ENCODE results near the gene C2CD5.
"Not testable (repeated sequence)": the region's sequence is repeated elsewhere in the genome, so short reads cannot be mapped to it uniquely, and the experiment has no call there.

The C2CD5 gene

DNA sequence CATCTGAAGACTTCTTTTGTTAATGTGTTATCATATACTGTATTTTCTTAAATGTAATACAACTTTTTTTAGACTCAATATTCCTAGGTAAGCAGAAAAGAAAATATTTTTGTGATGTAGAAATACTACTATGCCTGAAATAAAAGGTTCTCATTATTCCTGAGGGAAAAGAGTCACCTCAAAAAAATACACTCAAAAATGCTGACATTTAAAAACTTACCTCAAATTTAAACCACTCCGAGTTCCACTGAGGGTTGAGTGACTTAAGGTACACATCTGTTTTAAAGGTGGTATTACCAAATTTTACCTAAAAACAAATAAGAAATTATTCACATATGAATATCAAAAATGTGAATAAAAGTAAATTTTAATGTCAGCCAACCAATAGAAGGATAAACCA, 9.3 kb downstream of the C2CD5 start:
- no peak for DNase-seq

- no peak for DNase-seq
Measured at GRCh38 chr12:22533155-22533554, 11.2 kb downstream of the C2CD5 start.

DNA sequence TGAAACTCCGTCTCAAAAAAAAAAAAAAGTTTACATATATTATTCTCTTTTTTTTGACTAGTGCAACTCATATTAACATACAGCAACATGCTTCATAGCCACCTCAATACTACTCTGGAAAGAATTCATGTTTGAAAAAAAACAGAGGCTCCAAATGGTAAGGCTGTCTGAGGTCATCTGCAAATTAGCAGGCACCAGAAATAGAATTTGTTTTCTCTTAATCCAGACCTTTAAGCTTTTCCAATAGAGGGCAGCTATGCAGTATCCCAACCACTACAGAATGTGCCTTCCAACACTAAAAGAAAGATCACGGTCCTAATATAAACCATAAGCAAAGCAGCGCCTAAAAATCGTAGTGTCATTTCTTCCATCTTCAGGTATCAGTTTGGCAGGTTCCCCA, 12.0 kb downstream of the C2CD5 start:
- no peak for DNase-seq

- no peak for DNase-seq
Measured at GRCh38 chr12:22531205-22531604, 13.1 kb downstream of the C2CD5 start.

GRCh38 chr12:22529281-22530060, 14.9 kb downstream of the C2CD5 start:
- no peak for DNase-seq

- no peak for DNase-seq
Measured at GRCh38 chr12:22527999-22528398, 16.3 kb downstream of the C2CD5 start.

DNA sequence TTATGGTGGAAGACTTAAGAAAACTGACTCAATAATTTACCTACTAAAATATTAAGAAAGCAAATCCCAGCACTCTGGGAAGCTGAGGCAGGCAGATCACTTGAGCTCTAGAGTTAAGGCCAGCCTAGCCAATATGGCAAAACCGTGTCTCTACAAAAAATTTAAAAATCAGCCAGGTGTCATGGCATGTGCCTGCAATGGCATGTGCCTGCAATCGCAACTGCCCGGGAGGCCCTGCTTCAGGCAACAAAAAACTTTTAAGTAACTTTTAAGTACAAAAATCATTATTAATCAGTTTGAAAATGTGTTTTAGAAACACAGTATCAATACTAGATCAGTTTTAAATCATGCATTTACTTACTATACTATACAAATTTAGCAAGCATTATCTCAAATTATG, 17.5 kb downstream of the C2CD5 start:
- no peak for DNase-seq

DNA sequence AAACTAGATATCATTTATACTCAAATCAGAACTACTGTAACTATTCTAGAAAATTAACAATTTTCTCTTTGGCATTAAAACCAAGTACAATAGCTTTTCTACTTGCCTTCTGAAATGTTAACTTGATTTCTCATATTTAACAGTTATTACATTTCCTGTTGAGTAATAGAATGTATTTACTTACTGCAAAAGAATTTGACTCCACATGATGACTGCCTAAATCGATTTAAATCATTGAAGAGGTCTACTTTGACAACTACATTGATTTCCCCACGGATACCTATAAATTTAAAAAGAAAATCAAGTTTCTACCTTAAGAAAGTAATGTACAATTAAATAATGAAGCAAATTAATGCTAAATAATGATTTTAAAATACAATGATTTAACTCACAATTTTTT, 18.9 kb downstream of the C2CD5 start:
- no peak for DNase-seq

GRCh38 chr12:22518998-22519397, 25.3 kb downstream of the C2CD5 start:
- DNase-seq: no peak

GRCh38 chr12:22518060-22518719, 26.2 kb downstream of the C2CD5 start:
- peak; percentile 12 for DNase-seq

- no peak for DNase-seq
Measured at GRCh38 chr12:22514875-22515274, 29.5 kb downstream of the C2CD5 start.

GRCh38 chr12:22505826-22506225, 38.5 kb downstream of the C2CD5 start:
- no peak for DNase-seq

DNA sequence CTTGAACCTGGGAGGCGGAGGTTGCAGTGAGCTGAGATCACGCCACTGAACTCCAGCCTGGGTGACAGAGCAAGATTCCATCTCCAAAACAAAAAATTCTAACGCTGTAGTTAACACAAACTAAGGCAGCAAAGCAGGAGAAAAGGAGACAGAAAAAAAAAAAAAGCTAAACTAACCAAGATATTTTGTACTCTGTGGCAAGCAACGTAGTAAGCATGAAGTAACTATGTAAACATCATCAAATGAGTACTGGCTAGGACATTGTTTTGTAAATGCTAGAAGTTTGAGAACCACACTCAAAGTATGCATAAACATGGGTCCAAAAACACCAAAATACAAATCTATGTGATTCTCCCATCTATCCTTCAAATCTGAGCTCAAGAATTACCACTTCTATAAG, 44.2 kb downstream of the C2CD5 start:
- DNase-seq: no peak

DNA sequence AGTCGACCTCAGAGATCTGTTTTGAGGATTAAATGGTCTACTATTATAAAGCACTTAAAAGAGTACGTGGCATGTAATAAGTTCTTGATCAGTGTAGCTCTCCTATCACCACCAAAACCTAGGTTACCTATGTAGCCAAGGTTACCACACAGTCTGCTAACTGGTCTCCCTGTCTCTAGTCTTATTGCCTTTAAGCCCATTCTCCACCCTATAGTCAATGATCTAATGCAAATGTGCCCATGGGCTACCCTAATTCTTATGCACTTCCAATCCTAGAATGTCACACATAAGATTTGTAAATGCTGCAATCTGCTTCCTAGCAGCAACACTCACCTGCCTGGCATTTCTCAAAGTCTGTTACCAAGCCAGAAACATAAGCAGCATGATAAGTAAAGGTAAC, 44.9 kb downstream of the C2CD5 start:
- DNase-seq: no peak

DNA sequence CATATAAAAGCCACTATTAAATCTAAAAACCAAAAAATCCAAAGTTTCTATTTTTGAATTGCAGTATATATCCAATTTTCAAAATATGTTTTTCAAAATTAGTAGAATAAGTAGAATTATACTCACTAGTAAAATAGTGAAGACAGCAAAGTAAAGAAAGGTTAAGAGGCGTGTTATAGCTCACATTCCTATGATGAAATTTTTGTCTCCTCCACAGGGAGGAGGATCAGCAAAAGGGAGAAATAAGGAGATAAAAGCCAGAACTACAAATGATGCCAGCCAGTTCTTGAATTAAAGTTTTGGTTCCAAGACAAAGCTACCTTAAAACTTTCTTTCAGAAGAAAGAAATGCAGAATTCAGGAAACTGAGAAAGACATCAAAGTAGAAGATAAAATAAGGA, 50.0 kb downstream of the C2CD5 start:
- DNase-seq: no peak

DNA sequence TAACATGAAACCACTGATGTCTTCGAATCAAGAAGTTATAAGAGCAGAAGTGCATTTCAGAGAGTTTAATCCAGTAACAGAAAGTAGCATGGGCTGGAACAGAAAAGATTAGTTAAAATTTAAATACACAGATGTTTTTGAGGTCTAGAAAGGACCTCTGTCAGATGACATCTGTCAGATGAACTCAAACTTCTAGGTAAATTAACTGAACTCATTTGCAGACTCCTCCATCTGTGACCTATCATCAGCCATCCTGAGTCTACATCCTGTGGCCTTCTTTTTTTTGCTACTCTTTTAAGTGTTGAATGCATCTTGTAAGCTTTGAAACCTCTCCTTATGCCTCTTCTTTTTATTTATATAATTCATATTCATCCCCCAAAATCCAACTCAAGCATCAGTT, 53.3 kb downstream of the C2CD5 start:
- DNase-seq: no peak

DNA sequence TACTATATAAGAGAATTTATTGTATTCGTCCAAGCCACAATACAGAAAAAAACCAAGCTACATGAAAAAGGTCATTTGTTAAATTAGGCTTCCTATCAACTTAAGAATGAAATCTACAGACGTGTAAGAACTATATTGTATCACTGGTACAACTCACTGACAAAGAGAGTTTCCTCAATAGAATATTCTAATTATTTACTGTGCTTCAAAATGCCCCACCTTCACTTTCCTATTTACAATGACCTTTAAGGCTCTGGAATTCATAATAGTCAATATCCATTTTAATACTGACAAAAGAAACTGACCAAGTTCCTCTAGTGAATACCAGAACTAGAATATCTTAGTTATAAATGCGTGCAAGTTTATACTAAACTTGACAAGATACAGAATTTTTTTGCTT, 55.9 kb downstream of the C2CD5 start:
- no peak for DNase-seq

DNA sequence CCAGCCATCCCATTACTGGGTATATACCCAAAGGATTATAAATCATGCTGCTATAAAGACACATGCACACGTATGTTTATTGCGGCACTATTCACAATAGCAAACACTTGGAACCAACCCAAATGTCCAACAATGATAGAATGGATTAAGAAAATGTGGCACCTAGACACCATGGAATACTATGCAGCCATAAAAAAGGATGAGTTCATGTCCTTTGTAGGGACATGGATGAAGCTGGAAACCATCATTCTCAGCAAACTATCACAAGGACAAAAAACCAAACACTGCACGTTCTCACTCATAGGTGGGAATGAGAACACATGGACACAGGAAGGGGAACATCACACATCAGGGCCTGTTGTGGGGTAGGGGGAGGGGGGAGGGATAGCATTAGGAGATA, 56.7 kb downstream of the C2CD5 start:
- not testable (repeated sequence) for DNase-seq

GRCh38 chr12:22481547-22482104, 62.7 kb downstream of the C2CD5 start:
- DNase-seq: peak; percentile 43

DNA sequence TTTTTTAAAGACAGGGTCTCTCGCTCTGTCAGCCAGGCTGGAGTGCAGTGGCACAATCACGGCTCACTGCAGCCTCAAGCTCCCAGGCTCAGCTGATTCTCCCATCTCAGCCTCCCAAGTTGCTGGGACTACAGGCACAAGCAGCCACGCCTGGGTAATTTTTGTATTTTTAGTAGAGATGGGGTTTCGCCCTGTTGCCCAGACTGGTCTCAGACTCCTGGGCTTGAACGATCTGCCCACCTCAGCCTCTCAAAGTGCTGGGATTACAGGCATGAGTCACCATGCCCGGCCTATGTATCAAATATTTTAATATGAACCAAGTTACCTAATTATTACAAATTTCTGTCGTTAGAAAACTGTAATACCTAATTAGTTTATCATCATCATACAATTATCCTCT, 63.5 kb downstream of the C2CD5 start:
- DNase-seq: not testable (repeated sequence)

DNA sequence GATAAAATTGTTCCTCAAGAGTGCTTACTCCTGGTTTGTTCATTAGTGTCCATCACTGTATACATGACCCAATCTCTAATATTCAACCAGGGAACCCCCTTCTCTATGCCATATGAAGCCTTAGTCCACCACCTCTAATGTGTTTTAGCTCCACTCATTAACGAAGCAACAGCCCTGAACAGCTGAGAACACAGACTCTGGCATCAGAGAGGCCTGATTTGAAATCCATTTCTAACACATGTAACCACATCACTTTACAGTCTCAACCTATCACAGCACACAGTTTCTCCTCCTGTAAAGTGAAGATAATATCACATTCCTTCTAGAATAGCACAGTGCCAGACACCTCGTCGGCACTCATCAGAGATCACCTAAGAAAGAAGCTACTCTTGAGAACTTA, 64.3 kb downstream of the C2CD5 start:
- no peak for DNase-seq

GRCh38 chr12:22477894-22478287, 66.5 kb downstream of the C2CD5 start:
- DNase-seq: no peak

- DNase-seq: no peak
Measured at GRCh38 chr12:22477166-22477893, 67.0 kb downstream of the C2CD5 start.

- DNase-seq: no peak
Measured at GRCh38 chr12:22476133-22476532, 68.2 kb downstream of the C2CD5 start.

All from NCI-H1417 treated with DMSO at 0.1 percent for 48 hours (cell line).